GM12878 (cell line): Measurements from ENCODE around the gene PRKCE. TPM values are rescaled to one million over a fixed set of nuclear protein-coding genes. Genes with fewer than 3 reads are reported as not detected.

Experiments
- POU2F2 ChIP-seq: IDR thresholded peaks from 3 replicates; pipeline ENCODE4 v1.6.1; 2011; ENCODE audit warnings: low read depth, mild to moderate bottlenecking, low read length, borderline replicate concordance
- RB1 ChIP-seq: fragments of 450-650 bp; formaldehyde crosslinking; IDR thresholded peaks from 2 replicates; pipeline ENCODE4 v1.6.1; 2017; ENCODE audit warnings: mild to moderate bottlenecking, borderline replicate concordance
- ZSCAN29 ChIP-seq: fragments of 450-650 bp; IDR thresholded peaks from 2 replicates; pipeline ENCODE4 v1.6.1; 2017; ENCODE audit warnings: mild to moderate bottlenecking, moderate library complexity
- polyA plus RNA-seq, 11 experiments: library from polyadenylated mRNA; depleted of rRNA in 4 of 11; unstranded in 6 of 11; stranded (reverse) in 5 of 11; fragments of >200 nt; fragmentation: Nextera tagmentation in 4 of 11; fragmentation: Illumina TruSeq in 1 of 11; extraction: Ambion mirVana in 4 of 11; extraction: Trizol in 1 of 11; gene quantifications; 1 replicate in 1 of 11; 2 replicates in 10 of 11; pipeline versions ENCODE4 v1.2.1 to v1.2.3, GENCODE V29; 2011 to 2016; ENCODE audit warnings: inconsistent platforms in 2 of 11, missing spikeins in 2 of 11, low read depth in 1 of 11
- total RNA-seq, 4 experiments: library from RNA; depleted of rRNA in 3 of 4; stranded (reverse); fragments of >200 nt in 3 of 4; fragmentation: Illumina TruSeq in 1 of 4; extraction: Trizol in 1 of 4; gene quantifications; 2 replicates each; pipeline versions ENCODE4 v1.2.1 to v1.2.3, GENCODE V29; 2013 to 2021
- TF ChIP-seq, protein P1 (sequence below): fragments of 450-650 bp; IDR thresholded peaks from 2 replicates; pipeline ENCODE4 v1.6.1; 2017; ENCODE audit warnings: mild to moderate bottlenecking
- TF ChIP-seq, protein P2 (sequence below), 3 experiments: IDR thresholded peaks in 2 of 3; conservative IDR thresholded peaks in 1 of 3; 2 replicates each; pipeline ENCODE4 v1.5.1; 2011; ENCODE audit warnings: low read depth in 3 of 3, low read length in 3 of 3, mild to moderate bottlenecking in 3 of 3, control low read depth in 2 of 3, moderate library complexity in 2 of 3, inconsistent platforms in 1 of 3, mixed read lengths in 1 of 3; ENCODE audit not compliant: control insufficient read depth in 2 of 3, insufficient read depth in 1 of 3; ENCODE audit errors: extremely low read depth in 1 of 3

The PRKCE gene
- total and polyA plus RNA-seq, 10 of the 15 experiments (the other 5 are each of a cell fraction or from before 2014, with no cell fraction given): 2.6 to 28.2 (median 11.3) TPM

DNA sequence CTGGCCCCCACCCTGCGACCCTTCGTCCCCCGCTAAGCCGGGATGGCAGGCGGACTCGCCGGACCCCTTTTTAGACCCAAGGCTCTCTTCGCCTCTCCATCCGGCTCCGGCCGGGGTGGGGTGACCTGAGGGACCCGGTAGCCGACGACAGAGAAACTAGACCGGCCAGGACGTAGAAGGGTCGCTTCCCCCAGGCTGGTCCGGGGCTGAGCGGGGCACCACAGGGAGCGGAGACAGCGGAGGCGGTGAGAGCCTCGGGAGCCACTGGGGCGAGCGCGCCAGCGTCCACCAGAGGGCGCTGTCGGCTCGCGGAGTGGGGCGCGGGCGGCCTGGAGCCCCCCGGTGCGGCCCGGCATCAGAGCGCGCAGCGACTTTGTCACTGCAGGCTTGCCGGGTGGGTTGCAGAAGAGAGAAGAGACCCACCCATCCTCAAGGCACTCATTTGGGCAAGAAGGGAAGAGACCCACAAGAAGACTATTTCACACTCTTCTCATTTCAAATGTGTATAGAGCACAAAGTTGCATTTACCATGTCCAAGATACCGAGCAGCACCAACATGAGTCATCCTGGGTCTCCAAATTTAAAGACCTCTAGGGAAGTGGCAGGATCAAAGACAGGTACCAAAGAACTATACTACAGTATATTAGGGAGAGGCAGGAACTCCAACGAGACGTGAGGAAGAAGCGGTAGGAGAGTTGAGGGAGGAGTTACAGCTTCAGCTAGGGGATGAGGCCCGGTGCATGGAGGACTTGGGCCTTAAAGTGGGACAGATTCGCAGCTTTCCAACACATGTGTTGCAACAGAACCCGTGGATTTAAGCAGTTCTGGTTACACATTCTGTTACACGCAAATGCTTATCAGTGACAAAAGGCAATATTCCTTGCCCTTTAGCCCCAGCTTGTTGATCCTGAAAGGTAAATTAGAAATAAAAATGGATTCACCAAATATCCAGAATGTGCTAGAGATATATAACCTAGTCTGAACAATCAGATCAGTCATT, 7.6 kb upstream of the PRKCE start (continued):
- TF ChIP-seq POU2F2: 0 out of 3 replicates have a peak, but pooled peaks have one; percentile 8
- TF ChIP-seq, protein P1, sequence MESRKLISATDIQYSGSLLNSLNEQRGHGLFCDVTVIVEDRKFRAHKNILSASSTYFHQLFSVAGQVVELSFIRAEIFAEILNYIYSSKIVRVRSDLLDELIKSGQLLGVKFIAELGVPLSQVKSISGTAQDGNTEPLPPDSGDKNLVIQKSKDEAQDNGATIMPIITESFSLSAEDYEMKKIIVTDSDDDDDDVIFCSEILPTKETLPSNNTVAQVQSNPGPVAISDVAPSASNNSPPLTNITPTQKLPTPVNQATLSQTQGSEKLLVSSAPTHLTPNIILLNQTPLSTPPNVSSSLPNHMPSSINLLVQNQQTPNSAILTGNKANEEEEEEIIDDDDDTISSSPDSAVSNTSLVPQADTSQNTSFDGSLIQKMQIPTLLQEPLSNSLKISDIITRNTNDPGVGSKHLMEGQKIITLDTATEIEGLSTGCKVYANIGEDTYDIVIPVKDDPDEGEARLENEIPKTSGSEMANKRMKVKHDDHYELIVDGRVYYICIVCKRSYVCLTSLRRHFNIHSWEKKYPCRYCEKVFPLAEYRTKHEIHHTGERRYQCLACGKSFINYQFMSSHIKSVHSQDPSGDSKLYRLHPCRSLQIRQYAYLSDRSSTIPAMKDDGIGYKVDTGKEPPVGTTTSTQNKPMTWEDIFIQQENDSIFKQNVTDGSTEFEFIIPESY: no peak
- TF ChIP-seq ZSCAN29: 0 out of 2 replicates have a peak, but pooled peaks have one; percentile 35
- peak; percentile 74; the same call in 1 of the 2 replicates for TF ChIP-seq RB1
- TF ChIP-seq, protein P2, sequence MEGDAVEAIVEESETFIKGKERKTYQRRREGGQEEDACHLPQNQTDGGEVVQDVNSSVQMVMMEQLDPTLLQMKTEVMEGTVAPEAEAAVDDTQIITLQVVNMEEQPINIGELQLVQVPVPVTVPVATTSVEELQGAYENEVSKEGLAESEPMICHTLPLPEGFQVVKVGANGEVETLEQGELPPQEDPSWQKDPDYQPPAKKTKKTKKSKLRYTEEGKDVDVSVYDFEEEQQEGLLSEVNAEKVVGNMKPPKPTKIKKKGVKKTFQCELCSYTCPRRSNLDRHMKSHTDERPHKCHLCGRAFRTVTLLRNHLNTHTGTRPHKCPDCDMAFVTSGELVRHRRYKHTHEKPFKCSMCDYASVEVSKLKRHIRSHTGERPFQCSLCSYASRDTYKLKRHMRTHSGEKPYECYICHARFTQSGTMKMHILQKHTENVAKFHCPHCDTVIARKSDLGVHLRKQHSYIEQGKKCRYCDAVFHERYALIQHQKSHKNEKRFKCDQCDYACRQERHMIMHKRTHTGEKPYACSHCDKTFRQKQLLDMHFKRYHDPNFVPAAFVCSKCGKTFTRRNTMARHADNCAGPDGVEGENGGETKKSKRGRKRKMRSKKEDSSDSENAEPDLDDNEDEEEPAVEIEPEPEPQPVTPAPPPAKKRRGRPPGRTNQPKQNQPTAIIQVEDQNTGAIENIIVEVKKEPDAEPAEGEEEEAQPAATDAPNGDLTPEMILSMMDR (IDR thresholded peaks at IDR 0.05 in 2 of 3, conservative IDR thresholded peaks at IDR 0.05 in 1 of 3; ENCODE audit: control insufficient read depth in 2 of 3, extremely low read depth in 1 of 3, insufficient read depth in 1 of 3, low read depth in 3 of 3, low read length in 3 of 3): peak; percentile 80 to 84 (median 81)
- TF ChIP-seq, all 136 proteins: peak for 22
